Transverse colon (tissue), 3 donors: ENCODE measurements around the gene MRPL48.

Source experiments
- CTCF ChIP-seq, 5 experiments: fragments of 200-600 bp in 3 of 5; fragments of 450-650 bp in 2 of 5; sonication (generic) in 3 of 5; IDR thresholded peaks; 1 replicate in 2 of 5; 2 replicates in 3 of 5; pipeline ENCODE4 v1.5.1; 2016 to 2017; ENCODE audit warnings: antibody characterized with exemption in 5 of 5, inconsistent platforms in 3 of 5, mild to moderate bottlenecking in 2 of 5, moderate library complexity in 1 of 5
- POLR2A ChIP-seq: fragments of 450-650 bp; IDR thresholded peaks from one replicate; pipeline ENCODE4 v1.6.1; 2016; ENCODE audit warnings: antibody characterized with exemption, mild to moderate bottlenecking, moderate library complexity

- no peak for TF ChIP-seq CTCF (IDR thresholded peaks at IDR 0.05)
- TF ChIP-seq POLR2A, result no peak
Observed at GRCh38 chr11:73830261-73830660, 42.6 kb downstream of the MRPL48 start.
